ENCODE results near the gene PDE8B. TPM values are rescaled to one million over a fixed set of nuclear protein-coding genes. Genes with fewer than 3 reads are reported as not detected.

Gene PDE8B
- polyA plus RNA-seq, 1 of the 3 experiments (the other 2 are of a cell fraction) = not detected

GRCh38 chr5:77368367-77368766 is 157.9 kb downstream of the PDE8B start:
- Histone ChIP-seq H3K9me2 (no peaks in the 10 kb centered on the region), H3K9ac (no peak overlapping the region), H3K9me3 (no peaks in the 10 kb centered on the region), H3K79me2 (ENCODE audit: insufficient read depth) (no peaks in the 10 kb centered on the region), H3K27ac (ENCODE audit: low read depth in 2 of 2, low read length in 1 of 2) (no peak overlapping the region), H3K27me3 (ENCODE audit: insufficient read depth) (no peaks in the 10 kb centered on the region), H3K4me3 (ENCODE audit: low read depth in 2 of 2, low read length in 1 of 2) (no peak overlapping the region), H4K20me1 (ENCODE audit: insufficient read depth) (no peaks in the 10 kb centered on the region), H3K4me2 (no peak overlapping the region), H3K4me1 (ENCODE audit: control insufficient read depth in 1 of 2, insufficient read depth in 2 of 2, low read depth in 1 of 2, low read length in 1 of 2) (peaks cover 0 to 3% of the 10 kb centered on the region in 2 experiments; a peak in 1 of 4 replicates), H3F3A (replicated peaks; ENCODE audit: insufficient read depth) (no peaks in the 10 kb centered on the region), H3K36me3 (replicated peaks in 1 of 2; ENCODE audit: control insufficient read depth in 1 of 2, insufficient read depth in 2 of 2, low read length in 1 of 2) (no peaks in the 10 kb centered on the region), H2AFZ (ENCODE audit: low read depth) (no peak overlapping the region)
- no peak for TF ChIP-seq SIN3A (IDR thresholded peaks at IDR 0.05; ENCODE audit: borderline replicate concordance, low read depth, low read length)
- TF ChIP-seq, protein P1, sequence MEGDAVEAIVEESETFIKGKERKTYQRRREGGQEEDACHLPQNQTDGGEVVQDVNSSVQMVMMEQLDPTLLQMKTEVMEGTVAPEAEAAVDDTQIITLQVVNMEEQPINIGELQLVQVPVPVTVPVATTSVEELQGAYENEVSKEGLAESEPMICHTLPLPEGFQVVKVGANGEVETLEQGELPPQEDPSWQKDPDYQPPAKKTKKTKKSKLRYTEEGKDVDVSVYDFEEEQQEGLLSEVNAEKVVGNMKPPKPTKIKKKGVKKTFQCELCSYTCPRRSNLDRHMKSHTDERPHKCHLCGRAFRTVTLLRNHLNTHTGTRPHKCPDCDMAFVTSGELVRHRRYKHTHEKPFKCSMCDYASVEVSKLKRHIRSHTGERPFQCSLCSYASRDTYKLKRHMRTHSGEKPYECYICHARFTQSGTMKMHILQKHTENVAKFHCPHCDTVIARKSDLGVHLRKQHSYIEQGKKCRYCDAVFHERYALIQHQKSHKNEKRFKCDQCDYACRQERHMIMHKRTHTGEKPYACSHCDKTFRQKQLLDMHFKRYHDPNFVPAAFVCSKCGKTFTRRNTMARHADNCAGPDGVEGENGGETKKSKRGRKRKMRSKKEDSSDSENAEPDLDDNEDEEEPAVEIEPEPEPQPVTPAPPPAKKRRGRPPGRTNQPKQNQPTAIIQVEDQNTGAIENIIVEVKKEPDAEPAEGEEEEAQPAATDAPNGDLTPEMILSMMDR (IDR thresholded peaks at IDR 0.05) = no peak
- TF ChIP-seq, protein P2, sequence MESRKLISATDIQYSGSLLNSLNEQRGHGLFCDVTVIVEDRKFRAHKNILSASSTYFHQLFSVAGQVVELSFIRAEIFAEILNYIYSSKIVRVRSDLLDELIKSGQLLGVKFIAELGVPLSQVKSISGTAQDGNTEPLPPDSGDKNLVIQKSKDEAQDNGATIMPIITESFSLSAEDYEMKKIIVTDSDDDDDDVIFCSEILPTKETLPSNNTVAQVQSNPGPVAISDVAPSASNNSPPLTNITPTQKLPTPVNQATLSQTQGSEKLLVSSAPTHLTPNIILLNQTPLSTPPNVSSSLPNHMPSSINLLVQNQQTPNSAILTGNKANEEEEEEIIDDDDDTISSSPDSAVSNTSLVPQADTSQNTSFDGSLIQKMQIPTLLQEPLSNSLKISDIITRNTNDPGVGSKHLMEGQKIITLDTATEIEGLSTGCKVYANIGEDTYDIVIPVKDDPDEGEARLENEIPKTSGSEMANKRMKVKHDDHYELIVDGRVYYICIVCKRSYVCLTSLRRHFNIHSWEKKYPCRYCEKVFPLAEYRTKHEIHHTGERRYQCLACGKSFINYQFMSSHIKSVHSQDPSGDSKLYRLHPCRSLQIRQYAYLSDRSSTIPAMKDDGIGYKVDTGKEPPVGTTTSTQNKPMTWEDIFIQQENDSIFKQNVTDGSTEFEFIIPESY (IDR thresholded peaks at IDR 0.05; ENCODE audit: borderline replicate concordance, low read depth) = no peak
- TF ChIP-seq, protein P3, sequence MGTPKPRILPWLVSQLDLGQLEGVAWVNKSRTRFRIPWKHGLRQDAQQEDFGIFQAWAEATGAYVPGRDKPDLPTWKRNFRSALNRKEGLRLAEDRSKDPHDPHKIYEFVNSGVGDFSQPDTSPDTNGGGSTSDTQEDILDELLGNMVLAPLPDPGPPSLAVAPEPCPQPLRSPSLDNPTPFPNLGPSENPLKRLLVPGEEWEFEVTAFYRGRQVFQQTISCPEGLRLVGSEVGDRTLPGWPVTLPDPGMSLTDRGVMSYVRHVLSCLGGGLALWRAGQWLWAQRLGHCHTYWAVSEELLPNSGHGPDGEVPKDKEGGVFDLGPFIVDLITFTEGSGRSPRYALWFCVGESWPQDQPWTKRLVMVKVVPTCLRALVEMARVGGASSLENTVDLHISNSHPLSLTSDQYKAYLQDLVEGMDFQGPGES (IDR thresholded peaks at IDR 0.05; ENCODE audit: low read depth, low read length) = no peak
- no peak for TF ChIP-seq SMC3 (IDR thresholded peaks at IDR 0.05; ENCODE audit: low read depth, low read length)
- 45% methylated on average over 5 of the region's 5 CpGs for WGBS (ENCODE audit: low lambda C conversion rate)
- ChIA-PET CTCF (interaction anchor here (1.0 to 1.2 kb wide), 2 partner anchors 16 to 224 kb away, joined by 3 read pairs; no protein-coding TSS in a partner anchor), POLR2A (no interaction called here)
- DNase-seq = no peak

DNA sequence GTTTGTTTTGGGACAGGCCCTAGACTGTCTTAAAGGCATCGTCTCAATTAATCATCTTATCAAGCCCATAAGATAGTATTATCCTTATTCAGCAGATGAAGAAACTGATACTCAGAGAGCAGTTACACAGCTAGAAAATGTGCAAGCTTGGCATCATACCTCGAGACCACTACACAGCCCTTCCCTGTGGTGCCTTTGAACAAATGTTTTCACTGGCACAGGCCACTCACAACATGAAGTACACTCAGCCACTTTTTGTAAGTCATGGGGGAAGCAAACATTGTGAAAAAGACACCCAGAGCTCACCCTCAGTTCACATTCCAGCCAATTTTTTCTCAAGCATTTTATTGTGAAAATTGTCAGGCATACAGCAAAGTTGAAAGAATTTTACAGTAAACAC is 159.1 kb downstream of the PDE8B start:
- H3K36me3 ChIP-seq (replicated peaks in 1 of 2; ENCODE audit: control insufficient read depth in 1 of 2, insufficient read depth in 2 of 2, low read length in 1 of 2) = no peaks in the 10 kb centered on the region
- no peak overlapping the region for H3K4me2 ChIP-seq
- H3K9me3 ChIP-seq = no peaks in the 10 kb centered on the region
- H3K4me3 ChIP-seq (ENCODE audit: low read depth in 2 of 2, low read length in 1 of 2) = no peak overlapping the region
- no peak overlapping the region for H2AFZ ChIP-seq (ENCODE audit: low read depth)
- peaks cover 0 to 3% of the 10 kb centered on the region in 2 experiments; a peak in 1 of 4 replicates for H3K4me1 ChIP-seq (ENCODE audit: control insufficient read depth in 1 of 2, insufficient read depth in 2 of 2, low read depth in 1 of 2, low read length in 1 of 2)
- POLR2A ChIA-PET = no interaction called here
- no peak overlapping the region for H3K9ac ChIP-seq
- no peaks in the 10 kb centered on the region for H3F3A ChIP-seq (replicated peaks; ENCODE audit: insufficient read depth)
- H3K9me2 ChIP-seq = no peaks in the 10 kb centered on the region
- CTCF ChIA-PET = no interaction called here
- no peaks in the 10 kb centered on the region for H3K79me2 ChIP-seq (ENCODE audit: insufficient read depth)
- no peak overlapping the region for H3K27ac ChIP-seq (ENCODE audit: low read depth in 2 of 2, low read length in 1 of 2)
- no peak for DNase-seq
- no peaks in the 10 kb centered on the region for H3K27me3 ChIP-seq (ENCODE audit: insufficient read depth)
- H4K20me1 ChIP-seq (ENCODE audit: insufficient read depth) = no peaks in the 10 kb centered on the region
- 54% methylated on average over 2 of the region's 2 CpGs for WGBS (ENCODE audit: low lambda C conversion rate)
- TF ChIP-seq EZH2phosphoT487 (IDR thresholded peaks at IDR 0.05; ENCODE audit: borderline replicate concordance, low read depth) = no peak
- TF ChIP-seq USF1 (IDR thresholded peaks at IDR 0.05; ENCODE audit: borderline replicate concordance, low read depth) = no peak
- TF ChIP-seq, protein P1 (IDR thresholded peaks at IDR 0.05) = no peak
- TF ChIP-seq FOXM1 (IDR thresholded peaks at IDR 0.05; ENCODE audit: low read depth) = no peak
- no peak for TF ChIP-seq NFIC (IDR thresholded peaks at IDR 0.05; ENCODE audit: borderline replicate concordance)
- no peak for TF ChIP-seq RXRA (IDR thresholded peaks at IDR 0.05; ENCODE audit: borderline replicate concordance, low read depth)
- TF ChIP-seq JUND (IDR thresholded peaks at IDR 0.05) = no peak
- TF ChIP-seq YY1 (IDR thresholded peaks at IDR 0.05; ENCODE audit: low read depth) = no peak
- no peak for TF ChIP-seq MEF2A (IDR thresholded peaks at IDR 0.05; ENCODE audit: borderline replicate concordance, low read depth)
- TF ChIP-seq ELF1 (IDR thresholded peaks at IDR 0.05) = no peak
- no peak for TF ChIP-seq EP300 (IDR thresholded peaks at IDR 0.05; ENCODE audit: borderline replicate concordance in 1 of 2, low read depth in 1 of 2, low read length in 1 of 2)

Measured in SK-N-SH (cell line).